HG03025 (cell line): ENCODE results near the gene BANF1.
A peak's percentile ranks its signal among the peaks of the same experiment; 100 is the strongest.

Source experiments
- ATAC-seq: cut with Tn5 transposase; IDR thresholded peaks from one replicate; pipeline ENCODE4 v1.9.1; 2021; ENCODE audit warnings: mild to moderate bottlenecking, moderate library complexity; ENCODE audit not compliant: unreplicated experiment, low FRiP score

BANF1 gene

GRCh38 chr11:65977621-65978390, 24.5 kb upstream of the BANF1 start:
- no peak for ATAC-seq

- ATAC-seq: no peak
Measured at GRCh38 chr11:65978391-65979238, 23.7 kb upstream of the BANF1 start.

GRCh38 chr11:65979261-65979759, 23.0 kb upstream of the BANF1 start:
- ATAC-seq: no peak

GRCh38 chr11:65981101-65981740, 21.1 kb upstream of the BANF1 start:
- no peak for ATAC-seq

- ATAC-seq: no peak
Measured at GRCh38 chr11:65981972-65982823, 20.1 kb upstream of the BANF1 start.

- no peak for ATAC-seq
Measured at GRCh38 chr11:65982824-65983588, 19.3 kb upstream of the BANF1 start.

GRCh38 chr11:65983589-65983987, 18.7 kb upstream of the BANF1 start:
- ATAC-seq: no peak

GRCh38 chr11:65987336-65987735, 15.0 kb upstream of the BANF1 start:
- no peak for ATAC-seq

GRCh38 chr11:65988791-65989592, 13.3 kb upstream of the BANF1 start:
- ATAC-seq: peak; percentile 71

- ATAC-seq: no peak
Measured at GRCh38 chr11:65992056-65992455, 10.2 kb upstream of the BANF1 start.

- ATAC-seq: no peak
Measured at GRCh38 chr11:65997286-65997685, 5.0 kb upstream of the BANF1 start.

GRCh38 chr11:66002648-66003225, 434 bp downstream of the BANF1 start:
- ATAC-seq: peak; percentile 35

GRCh38 chr11:66003291-66003690, 988 bp downstream of the BANF1 start:
- no peak for ATAC-seq

- ATAC-seq: no peak
Measured at GRCh38 chr11:66004186-66004585, 1.9 kb downstream of the BANF1 start.

GRCh38 chr11:66006134-66006890, 4.0 kb downstream of the BANF1 start:
- no peak for ATAC-seq

- ATAC-seq: no peak
Measured at GRCh38 chr11:66006891-66007176, 4.5 kb downstream of the BANF1 start.

GRCh38 chr11:66007201-66007634, 4.9 kb downstream of the BANF1 start:
- ATAC-seq: no peak

- no peak for ATAC-seq
Measured at GRCh38 chr11:66008095-66008467, 5.8 kb downstream of the BANF1 start.
